Measurements from ENCODE around the gene MDM2.
"Not testable (repeated sequence)": the region's sequence is repeated elsewhere in the genome, so short reads cannot be mapped to it uniquely, and the experiment has no call there.

Gene MDM2

DNA sequence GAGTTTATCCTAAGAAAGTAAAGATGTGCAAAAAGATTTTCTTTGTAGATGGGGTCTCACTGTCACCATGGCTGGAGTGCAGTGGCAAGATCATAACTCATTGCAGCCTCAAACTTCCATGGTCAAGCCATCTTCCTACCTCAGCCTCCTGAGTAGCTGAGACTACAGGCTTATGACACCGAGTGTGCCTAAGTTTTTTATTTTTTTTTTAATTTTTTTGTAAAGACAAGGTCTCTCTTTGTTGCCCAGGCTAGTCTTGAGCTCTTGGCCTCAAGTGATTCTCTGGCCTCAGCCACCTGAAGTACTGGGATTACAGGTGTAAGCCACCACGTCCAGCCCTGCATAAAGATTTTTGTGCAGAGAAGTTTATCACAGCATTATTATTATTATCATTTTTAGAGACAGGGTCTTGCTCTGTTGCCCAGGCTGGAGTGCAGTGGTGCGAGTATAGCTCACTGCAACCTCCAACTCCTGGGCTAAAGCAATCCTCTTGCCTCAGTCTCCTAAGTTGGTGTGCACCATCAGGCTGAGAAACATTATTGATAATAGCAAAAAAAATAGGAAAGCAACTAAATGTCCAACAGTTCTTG, 19.3 kb upstream of the MDM2 start:
- DNase-seq = no peak

DNA sequence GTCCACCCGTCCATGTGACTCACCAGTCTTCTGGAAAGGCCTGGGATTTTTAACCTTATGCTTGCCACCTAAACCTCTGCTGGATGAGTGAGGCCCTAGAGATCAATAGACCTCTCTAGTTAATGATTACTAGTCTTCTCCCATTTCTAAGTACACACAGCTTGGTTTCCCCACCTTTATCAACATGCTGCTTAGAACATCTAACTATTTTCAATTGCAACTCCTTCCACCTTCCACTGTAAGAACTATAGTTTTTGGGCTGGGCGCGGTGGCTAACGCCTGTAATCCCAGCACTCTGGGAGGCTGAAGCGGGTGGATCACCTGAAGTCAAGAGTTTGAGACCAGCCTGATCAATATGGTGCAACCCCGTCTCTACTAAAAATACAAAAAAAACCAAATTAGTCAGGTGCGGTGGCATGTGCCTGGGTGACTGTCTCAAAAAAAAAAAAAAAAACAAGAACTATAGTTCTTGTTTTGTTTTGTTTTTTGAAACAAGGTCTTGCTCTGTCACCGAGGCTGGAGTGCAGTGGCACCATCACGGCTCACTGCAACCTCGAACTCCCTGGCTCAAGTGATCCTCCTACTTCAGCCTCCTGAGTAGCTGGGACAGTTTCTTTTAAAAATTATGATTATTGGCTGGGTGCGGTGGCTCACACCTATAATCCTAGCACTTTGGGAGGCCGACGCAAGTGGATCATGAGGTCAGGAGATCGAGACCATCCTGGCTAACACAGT, 18.7 kb upstream of the MDM2 start:
- no peak for DNase-seq

DNA sequence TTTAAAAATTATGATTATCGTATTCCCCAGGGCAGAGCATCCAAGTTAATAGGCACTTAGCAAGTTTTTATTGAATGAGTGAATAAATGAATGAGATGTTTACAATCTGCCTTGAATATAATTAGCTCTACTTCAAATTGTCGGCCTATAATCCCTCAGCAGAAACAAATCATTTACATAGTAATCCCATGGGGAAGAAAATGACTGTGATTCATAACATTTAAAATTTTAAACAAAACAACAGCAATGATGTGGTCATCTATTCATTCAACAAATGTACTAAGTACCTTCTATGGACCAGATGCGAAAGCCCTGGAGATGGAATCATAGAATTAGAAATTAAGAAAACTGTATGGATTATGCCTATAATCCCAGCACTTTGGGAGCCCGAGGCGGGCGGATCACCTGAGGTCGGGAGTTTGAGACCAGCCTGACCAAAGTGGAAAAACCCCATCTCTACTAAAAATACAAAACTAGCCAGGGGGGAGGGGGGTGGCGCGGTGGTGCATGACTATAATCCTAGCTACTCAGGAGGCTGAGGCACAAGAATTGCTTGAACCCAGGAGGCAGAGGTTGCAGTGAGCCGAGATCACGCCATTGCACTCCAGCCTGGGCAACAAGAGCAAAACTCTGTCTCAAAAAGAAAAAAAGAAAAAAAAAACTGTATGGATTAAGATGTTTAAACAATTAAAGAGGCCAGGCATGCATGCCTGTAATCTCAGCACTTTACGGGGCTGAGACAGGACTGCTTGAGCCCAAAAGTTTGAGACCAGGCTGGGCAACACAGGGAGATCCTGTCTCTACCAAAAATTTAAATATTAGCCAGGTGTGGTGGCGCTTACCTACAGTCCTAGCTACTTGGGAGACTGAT, 17.7 kb upstream of the MDM2 start:
- DNase-seq = no peak

DNA sequence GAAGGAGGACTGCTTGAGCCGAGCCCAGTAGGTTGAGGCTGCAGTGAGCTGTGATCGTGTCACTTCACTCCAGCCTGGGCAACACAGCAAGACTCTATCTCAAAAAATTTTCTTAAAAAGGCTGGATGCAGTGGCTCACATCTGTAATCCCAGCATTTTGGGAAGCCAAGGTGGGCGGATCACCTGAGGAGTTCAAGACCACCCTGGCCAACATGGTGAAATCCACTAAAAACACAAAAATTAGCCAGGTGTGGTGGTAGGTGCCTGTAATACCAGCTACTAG, 17.1 kb upstream of the MDM2 start:
- no peak for DNase-seq

DNA sequence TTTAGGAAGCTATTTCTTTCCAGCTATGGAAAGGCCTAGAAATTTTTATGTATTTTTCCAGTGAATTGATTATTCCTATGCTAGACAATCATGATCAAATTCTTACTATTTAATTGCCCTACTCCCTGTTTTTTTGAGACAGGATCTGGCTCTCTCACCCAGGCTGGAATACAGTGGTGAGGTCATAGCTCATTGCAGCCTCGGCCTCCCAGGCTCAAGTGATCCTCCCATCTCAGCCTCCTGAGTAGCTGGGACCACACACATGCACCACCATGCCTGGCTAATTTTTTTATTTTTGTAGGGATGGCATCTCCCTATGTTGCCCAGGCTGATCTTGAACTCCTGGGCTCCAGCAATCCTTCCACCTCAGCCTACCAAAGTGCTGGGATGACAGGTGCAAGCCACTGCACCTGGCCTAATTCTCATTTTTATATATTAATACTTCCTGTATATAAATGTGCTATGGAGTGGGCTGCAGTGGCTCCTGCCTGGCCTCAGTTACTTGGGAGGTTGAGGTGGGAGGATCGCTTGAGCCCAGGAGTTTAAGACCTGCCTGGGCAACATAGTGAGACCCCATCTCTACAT, 16.0 kb upstream of the MDM2 start:
- no peak for DNase-seq

DNA sequence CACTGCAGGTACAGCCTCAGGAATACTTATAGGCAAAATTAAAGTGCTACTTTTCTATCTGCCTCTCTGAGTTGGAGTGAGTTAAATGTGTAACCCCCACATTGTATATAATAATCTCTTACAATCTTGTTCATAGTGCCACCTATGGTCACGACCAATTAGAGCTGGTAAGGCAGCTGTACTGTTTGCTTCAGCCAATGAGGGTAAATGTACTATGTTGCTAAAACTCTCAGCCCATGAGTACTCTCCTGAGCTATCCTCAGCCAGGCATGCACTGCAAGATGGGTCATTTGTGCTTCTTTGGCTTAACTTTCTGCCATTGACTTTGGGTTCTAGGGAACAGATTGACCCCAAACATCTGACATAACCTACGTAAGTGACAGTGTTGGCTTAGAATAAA, 15.0 kb upstream of the MDM2 start:
- DNase-seq = no peak

DNA sequence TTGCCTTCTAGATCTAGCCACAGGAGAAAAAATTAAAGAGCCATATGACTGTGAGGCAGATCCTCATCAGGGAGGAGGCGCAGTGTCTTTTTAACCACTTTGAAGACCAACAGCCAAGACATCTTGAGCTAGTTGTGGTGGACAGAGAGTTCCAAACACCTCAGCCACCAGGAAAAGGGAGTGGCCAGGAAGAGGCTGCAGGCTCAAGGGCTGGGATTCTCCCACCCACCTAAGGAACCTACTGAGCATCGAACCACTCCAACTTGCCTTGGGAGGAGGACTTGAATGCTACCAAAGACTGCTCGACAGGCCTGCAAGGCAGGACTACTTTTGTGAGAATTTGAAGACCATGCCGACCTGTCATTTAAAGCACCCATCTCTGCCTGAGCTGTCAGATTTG, 14.5 kb upstream of the MDM2 start:
- DNase-seq = no peak

DNA sequence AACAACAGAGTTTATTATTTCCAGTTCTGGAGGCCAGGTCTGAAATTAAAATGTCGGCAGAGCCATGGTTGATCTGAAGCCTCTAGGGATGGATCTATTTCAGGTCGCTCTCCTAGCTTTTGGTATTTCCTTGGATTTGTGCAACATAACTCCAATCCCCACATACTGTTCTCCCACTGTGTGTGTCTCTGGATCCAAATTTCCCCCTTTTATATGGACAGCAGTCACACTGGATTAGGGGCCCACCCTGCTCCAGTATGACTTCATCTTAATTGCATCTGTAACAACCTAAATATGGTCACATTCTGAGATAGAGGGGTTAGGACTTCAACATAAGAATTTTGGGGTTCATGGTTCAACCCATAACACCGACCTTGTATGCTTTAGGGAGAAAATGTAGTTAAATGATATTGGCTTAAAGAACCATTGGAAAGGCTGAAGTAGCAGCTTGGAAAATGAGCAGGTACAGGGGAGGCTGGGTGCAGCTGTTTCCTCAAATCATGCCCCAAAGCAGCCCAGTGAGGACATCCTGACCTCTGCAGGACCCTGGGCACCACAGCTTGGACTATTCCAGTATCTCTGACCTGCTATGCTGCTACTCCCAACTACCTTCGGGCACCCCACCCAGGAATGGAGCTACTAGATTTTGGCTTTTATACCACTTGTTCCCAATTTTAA, 13.9 kb upstream of the MDM2 start:
- DNase-seq = no peak

DNA sequence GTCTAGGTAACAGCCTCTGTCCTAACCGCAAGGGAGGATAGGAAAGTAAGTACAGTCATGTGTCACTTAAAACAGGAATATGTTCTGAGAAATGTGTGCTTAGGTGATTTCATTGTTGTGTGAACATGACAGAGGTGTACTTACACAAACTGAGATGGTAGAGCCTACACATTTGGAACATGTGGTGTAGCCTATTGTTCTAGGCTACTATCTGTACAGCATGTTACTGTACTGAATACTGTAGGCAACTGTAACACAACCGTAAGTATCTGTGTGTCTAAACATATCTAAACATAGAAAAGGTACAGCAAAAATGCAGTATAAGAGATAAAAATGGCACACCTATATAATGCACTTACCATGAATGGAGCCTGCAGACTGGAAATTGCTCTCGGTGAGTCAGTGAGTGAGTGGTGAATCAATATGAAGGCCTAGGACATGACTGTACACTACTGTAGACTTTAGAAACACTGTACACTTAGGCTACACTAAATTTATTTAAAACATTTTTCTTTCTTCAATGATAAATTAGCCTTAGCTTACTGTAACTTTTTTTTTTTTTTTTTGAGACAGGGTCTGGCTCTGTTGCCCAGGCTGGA, 13.2 kb upstream of the MDM2 start:
- DNase-seq = no peak

DNA sequence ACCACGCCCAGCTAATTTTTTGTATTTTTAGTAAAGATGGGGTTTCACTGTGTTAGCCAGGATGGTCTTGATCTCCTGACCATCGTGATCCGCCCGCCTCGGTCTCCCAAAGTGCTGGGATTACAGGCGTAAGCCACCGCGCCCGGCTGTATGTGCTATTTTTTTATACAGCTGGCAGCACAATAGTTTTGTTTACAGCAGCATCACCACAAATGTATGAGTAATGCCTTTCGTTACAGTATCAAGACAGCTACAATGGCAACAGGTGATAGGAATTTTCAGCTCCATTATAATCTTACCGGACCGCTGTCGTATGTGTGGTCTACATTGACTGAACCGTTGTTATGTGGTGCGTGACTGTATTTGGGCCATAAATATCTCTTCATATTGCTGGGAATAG, 11.6 kb upstream of the MDM2 start:
- no peak for DNase-seq

DNA sequence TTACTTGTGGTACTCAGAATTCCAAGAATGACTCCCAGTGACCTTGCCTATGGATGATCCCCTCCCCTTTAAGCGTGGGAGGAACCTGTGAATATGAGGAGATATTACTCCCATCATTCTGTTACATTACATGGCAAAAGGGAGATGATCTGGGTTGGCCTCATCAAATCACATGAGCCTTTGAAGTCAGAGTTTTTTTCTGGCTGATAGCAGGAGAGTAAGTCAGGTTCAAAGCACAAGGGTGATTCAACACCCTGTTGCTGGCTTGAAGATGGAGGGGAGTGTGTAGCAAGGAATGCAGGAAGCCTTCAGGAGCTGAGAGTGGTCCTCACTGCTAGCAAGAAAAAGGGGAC, 9.1 kb upstream of the MDM2 start:
- no peak for DNase-seq

DNA sequence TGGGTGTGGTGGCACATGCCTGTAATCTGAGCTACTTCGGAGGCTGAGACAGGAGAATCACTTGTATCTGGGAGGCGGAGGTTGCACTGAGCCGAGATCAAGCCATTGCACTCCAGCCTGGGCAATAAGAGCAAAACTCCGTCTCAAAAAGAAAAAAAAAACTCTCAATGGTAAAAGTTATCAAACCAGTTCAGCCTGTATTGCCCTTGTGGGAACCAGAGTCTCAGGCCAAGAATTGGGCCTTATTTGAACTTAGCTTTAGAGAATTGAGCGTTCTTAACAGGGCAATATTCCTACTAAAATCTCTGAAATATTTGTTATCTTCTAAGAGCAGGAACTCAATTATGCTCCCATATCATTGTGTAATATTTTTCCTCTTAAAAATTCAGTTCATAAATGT, 7.7 kb upstream of the MDM2 start:
- DNase-seq = no peak

DNA sequence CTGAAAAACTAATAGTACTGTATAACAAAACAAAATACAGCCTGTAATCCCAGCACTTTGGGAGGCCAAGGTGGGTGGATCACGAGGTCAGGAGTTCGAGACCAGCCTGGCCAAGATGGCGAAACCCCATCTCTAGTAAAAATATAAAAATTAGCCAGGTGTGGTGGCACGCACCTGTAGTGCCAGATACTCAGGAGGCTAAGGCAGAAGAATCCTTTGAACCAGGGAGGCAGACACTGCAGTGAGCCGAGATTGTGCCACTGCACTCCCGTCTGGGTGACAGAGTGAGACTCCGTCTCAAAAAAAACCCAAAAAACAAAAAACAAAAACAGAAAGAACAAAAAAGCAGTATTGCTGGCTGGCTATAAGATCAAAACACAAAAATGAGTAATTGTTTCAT, 6.9 kb upstream of the MDM2 start:
- DNase-seq = not testable (repeated sequence)

DNA sequence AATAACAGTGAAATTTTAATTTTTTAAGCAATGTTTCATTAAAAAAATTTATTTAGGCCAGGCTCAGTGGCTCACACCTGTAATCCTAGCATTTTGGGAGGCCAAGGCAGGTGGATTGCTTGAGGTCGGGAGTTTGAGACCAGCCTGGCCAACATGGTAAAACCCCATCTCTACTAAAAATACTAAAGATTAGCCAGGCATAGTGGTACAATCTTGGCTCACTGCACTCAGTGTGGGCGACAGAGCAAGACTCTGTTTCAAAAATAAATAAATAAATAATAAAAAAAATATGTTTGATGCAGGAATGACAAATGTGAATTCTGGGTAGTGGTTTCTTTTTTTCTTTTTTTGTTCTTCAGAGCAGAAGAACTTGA, 5.6 kb upstream of the MDM2 start:
- DNase-seq = not testable (repeated sequence)

DNA sequence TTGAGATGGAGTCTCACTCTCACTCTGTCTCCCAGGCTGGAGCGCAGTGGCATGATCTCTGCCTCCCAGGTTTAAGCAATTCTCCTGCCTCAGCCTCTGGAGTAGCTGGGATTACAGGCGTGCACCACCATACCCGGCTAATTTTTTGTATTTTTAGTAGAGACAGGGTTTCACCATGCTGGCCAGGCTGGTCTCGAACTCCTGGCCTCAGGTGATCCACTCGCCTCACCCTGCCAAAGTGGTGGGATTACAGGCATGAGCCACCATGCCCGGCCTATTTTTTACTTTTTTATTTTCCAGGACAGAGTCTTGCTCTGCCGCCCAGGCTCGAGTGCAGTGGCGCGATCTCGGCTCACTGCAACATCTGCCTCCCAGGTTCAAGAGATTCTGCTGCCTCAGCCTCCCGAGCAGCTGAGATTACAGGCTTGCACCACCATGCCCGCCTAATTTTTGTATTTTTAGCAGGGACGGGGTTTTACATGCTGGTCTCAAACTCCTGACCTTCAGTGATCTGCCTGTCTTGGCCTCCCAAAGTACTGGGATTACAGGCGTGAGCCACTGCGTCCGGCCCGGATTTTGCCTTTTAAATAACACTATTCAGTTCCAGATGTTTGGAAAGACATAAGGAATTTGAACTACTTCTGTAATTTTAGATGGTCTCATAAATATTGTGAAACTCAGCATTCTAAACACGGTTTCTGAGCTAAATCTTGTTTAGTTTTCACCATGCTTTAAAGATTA, 4.9 kb upstream of the MDM2 start:
- DNase-seq = not testable (repeated sequence)

DNA sequence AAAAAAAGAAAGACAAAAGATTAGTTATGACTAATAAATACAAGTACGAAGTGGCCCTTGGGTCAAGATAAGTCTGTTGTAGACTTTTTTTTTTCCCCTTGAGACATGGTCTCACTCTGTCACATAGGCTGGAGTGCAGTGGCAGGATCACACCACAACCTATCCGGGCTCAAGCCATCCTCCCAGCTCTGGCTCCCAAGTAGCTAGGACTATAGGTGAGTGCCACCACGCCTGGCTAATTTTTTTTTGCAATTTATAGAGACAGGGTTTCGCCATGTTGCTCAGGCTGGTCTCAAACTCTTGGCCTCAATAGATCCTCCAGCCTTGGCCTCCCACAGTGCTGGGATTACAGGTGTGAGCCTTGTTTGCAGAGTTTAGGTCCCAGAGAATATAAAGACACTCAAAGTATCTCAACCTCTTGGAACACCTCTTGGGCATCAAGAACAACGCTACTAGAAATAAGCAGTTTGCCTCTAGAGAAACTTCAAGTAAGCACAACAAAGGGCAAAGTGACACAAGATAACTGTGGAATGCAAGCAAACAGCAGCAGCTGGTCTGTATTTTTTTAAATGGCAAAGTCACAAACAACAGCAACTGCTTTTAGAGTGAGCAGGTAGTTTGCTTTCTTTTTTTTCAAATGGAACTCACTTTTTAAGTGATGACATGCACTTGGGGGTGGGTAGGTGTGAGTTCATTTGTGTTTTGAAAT, 3.9 kb upstream of the MDM2 start:
- DNase-seq = no peak

DNA sequence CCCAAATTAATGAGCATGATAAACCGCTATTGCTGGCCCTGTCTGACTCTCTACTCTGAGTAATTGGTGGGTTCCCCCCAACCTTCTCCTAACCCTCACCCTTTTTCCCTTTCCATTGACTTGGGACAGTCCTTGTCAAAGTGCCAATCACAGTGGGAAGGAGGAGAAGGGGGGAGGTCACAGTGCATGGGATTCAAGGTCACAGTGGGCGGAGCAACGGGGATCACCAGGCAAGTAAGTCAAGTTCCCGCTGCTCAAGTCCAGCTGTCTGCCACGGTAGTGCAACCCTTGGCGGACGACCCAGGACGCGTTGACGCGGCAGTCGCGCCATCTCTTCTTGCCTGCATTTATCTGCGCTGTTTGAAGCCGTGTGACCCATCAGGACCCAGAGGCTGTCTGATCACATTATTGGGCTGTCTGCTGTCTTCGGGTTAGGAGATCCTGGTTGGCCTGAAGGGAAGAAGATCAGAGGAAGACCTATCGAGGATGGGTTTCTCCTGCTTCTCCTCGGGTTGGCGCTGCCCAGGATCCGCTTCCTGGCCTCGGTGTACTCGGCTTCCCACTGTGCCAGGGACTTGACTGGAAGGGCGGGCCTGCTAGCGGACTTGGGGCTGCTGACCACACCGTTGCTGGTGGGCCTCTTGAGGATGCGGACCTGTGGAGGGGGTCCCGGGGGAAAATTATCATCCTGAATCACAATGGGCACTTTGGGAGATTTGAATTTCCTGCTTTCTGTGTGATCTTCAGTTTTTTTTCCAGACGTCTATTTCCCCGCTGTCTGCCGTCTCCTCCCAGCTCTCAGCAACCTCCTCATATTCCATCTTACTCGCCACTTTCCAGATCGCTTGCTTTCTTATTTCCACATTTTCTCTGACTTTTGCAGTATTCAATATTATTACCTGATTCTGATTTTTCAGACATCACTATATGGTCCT, 3.1 kb upstream of the MDM2 start:
- no peak for DNase-seq

DNA sequence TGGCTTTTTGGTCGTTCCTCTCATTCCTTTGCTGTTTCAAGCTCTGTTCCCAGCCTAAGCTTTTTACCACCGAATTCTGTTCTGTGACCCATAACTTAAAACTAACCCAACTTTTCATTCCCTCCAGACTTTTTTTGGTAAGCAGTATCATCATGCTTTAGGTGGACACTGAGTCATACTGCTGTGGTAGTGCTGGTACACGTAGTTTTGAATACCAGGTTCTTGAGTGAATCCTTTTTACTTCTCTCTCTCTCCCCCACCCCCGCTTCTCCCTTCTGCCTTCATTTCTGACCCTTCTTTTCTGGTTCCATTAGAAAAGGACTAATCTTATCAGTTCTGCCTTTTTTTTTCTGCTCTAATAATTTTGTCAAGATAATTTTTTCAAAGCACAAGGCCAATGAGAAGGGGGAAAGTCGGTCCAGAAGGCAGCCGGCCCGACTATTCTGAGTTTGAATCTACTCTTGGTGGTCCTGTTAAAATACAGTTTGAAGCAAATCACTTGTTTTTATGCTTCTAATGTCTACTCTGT, 2.3 kb upstream of the MDM2 start:
- no peak for DNase-seq

DNA sequence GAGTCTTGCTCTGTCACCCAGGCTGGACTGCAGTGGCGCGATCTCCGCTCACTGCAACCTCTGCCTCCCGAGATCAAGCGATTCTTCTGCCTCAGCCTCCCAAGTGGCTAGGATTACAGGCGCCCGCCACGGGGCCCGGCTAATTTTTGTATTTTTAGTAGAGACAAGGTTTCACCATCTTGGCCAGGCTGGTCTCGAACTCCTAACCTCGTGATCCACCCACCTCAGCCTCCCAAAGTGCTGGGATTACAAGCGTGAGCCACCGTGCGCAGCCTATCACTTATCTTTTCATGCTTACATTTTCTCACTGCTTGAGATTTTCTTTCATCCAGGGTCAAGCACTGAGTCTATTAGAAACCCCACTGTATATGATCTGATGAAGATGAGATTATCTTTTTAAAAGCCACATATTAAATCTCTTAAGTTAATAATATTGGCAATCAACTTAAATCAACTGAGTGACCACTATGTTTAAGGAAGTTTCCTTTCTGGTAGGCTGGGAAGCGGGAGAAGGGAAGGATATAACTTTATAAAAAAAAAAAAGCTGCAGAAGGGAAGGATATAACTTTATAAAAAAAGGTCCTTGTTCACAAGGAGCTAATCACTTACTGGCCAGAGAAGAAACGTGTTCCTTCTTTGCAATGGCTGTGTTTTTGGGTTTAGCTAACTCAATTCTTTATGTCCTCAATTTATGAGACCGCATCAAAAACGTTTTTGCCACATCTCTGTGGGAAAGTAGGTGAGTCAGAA, 1.3 kb upstream of the MDM2 start:
- DNase-seq = no peak

DNA sequence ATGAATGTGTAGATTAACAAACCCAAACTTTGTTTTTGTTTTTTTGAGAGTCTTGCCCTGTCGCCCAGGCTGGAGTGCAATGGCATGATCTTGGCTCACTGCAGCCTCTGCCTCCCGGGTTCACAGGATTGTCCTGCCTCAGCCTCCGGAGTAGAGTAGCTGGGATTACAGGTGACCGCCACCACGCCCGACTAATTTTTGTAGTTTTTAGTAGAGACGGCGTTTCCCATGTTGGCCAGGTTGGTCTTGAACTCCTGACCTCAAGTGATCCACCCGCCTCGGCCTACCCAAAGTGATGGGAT, 752 bp upstream of the MDM2 start:
- DNase-seq = not testable (repeated sequence)

Measured in NCI-H1105 treated with DMSO at 0.1 percent for 48 hours (cell line).